Uterus (tissue), 2 donors: ENCODE data around the gene LRIG2.

Experiments used
- CTCF ChIP-seq, 4 experiments: fragments of 200-600 bp in 2 of 4; fragments of 450-650 bp in 2 of 4; sonication (generic) in 2 of 4; IDR thresholded peaks; one replicate each; pipeline ENCODE4 v1.5.1; 2016 to 2019; ENCODE audit warnings: antibody characterized with exemption in 4 of 4, mild to moderate bottlenecking in 2 of 4, moderate library complexity in 1 of 4
- POLR2A ChIP-seq, 2 donors: fragments of 450-650 bp; IDR thresholded peaks; one replicate each; pipeline ENCODE4 v1.6.1; 2016; ENCODE audit warnings: antibody characterized with exemption in 2 of 2, mild to moderate bottlenecking in 1 of 2, moderate library complexity in 1 of 2

GRCh38 chr1:113029822-113030221, 43.2 kb upstream of the LRIG2 start:
- TF ChIP-seq CTCF (IDR thresholded peaks at IDR 0.05) (no peak), POLR2A (IDR thresholded peaks at IDR 0.05) (no peak)
